GM12878 (cell line): ENCODE results near the gene FLRT1.

Source experiments
- ATF2 ChIP-seq: IDR thresholded peaks from 2 replicates; pipeline ENCODE4 v1.6.1; 2012; ENCODE audit warnings: low read length, inconsistent platforms
- CREB1 ChIP-seq: IDR thresholded peaks from 2 replicates; pipeline ENCODE4 v1.6.1; 2012; ENCODE audit warnings: low read depth, mild to moderate bottlenecking, inconsistent platforms

GRCh38 chr11:63993100-63993499 lies 42.6 kb upstream of the FLRT1 start:
- TF ChIP-seq CREB1 (no peak), ATF2 (no peak)
